CD4-positive, alpha-beta T cell (primary cell): ENCODE measurements around the gene GMNC. TPM values are rescaled to one million over a fixed set of nuclear protein-coding genes. Genes with fewer than 3 reads are reported as not detected.

Experiments used
- ATAC-seq: fragments of 200-7000 bp; cut with Tn5 transposase; one replicate; pipeline ENCODE4 v1.10.0; 2022; ENCODE audit warnings: mild to moderate bottlenecking; ENCODE audit not compliant: poor library complexity
- CTCF ChIA-PET: fragments of 350-600 bp; sonication (Branson Sonifier 250); formaldehyde crosslinking; loops from one replicate; lab custom pipeline; 2021; ENCODE audit warnings: antibody characterized with exemption, inconsistent platforms; lab: Charles Lee
- POLR2A ChIA-PET: fragments of 350-600 bp; sonication (Branson Sonifier 250); formaldehyde crosslinking; loops from one replicate; lab custom pipeline; 2021; ENCODE audit warnings: antibody characterized with exemption, inconsistent platforms; lab: Charles Lee
- DNase-seq, 14 experiments: peaks; one replicate each; pipeline ENCODE4 v3.0.0-alpha.2; 2013 to 2020; ENCODE audit warnings: mixed read lengths in 2 of 14
- H3K27ac ChIP-seq, 2 donors: one replicate each; pipeline versions ENCODE4 v1.5.1 to v1.7.0; 2013; ENCODE audit warnings: low read length in 2 of 2, low read depth in 1 of 2, mild to moderate bottlenecking in 1 of 2
- H3K27me3 ChIP-seq, 2 experiments: 1 replicate in 1 of 2; 2 replicates in 1 of 2; pipeline versions ENCODE4 v1.6.1 to v1.7.0; 2013; ENCODE audit warnings: low read length in 2 of 2, control low read depth in 1 of 2, mild to moderate bottlenecking in 1 of 2, moderate library complexity in 1 of 2; ENCODE audit not compliant: insufficient read depth in 2 of 2, control insufficient read depth in 1 of 2
- H3K36me3 ChIP-seq: one replicate; pipeline ENCODE4 v1.6.1; 2013; ENCODE audit warnings: low read length, control low read depth; ENCODE audit not compliant: insufficient read depth
- H3K4me1 ChIP-seq: one replicate; pipeline ENCODE4 v1.6.1; 2013; ENCODE audit warnings: low read length, control low read depth; ENCODE audit not compliant: insufficient read depth
- H3K4me3 ChIP-seq: one replicate; pipeline ENCODE4 v1.5.1; 2013; ENCODE audit warnings: mild to moderate bottlenecking, low read length, moderate library complexity
- H3K9me3 ChIP-seq, 2 experiments: 1 replicate in 1 of 2; 2 replicates in 1 of 2; pipeline versions ENCODE4 v1.6.1 to v1.7.0; 2013; ENCODE audit warnings: low read length in 2 of 2, mild to moderate bottlenecking in 2 of 2, control low read depth in 1 of 2, moderate library complexity in 1 of 2; ENCODE audit not compliant: control insufficient read depth in 1 of 2, insufficient read depth in 1 of 2
- H3K27ac Mint-ChIP-seq: one replicate; pipeline ENCODE4 v1.8.0; 2020; ENCODE audit warnings: mixed read lengths
- H3K27me3 Mint-ChIP-seq: one replicate; pipeline ENCODE4 v1.8.0; 2021; ENCODE audit warnings: mixed read lengths
- H3K36me3 Mint-ChIP-seq: one replicate; pipeline ENCODE4 v1.8.0; 2021; ENCODE audit warnings: low read depth, mixed read lengths
- H3K4me1 Mint-ChIP-seq: one replicate; pipeline ENCODE4 v1.8.0; 2021; ENCODE audit warnings: low read depth, mixed read lengths
- H3K4me3 Mint-ChIP-seq: one replicate; pipeline ENCODE4 v1.8.0; 2020; ENCODE audit warnings: mild to moderate bottlenecking, mixed read lengths
- H3K9me3 Mint-ChIP-seq: one replicate; pipeline ENCODE4 v1.8.0; 2020; ENCODE audit warnings: mixed read lengths
- CTCF ChIP-seq: fragments of 200-600 bp; IDR thresholded peaks from one replicate; pipeline ENCODE4 v1.8.0; 2022; ENCODE audit warnings: antibody characterized with exemption, mild to moderate bottlenecking
- intact Hi-C, 2 experiments: fragments of 100-400 bp; cut with DNase I in 1 of 2; cut with micrococcal nuclease in 1 of 2; formaldehyde crosslinking; loops; one replicate each; pipeline versions ENCODE4 v1.15.1 to v1.9.0; 2023 to 2025; cut with DNase I, micrococcal nuclease
- total RNA-seq, 174 experiments: library from RNA in 2 of 174; stranded (reverse) in 2 of 174; gene quantifications; one replicate each; pipeline ENCODE4 v1.2.3 and lab custom pipeline; 2021 to 2026

Gene GMNC
- total RNA-seq, 2 experiments from 2014 or later = not detected

- Mint-ChIP-seq H3K4me3 (no peak overlapping the region), H3K9me3 (peaks cover 3% of the 10 kb centered on the region), H3K4me1 (no peaks in the 10 kb centered on the region), H3K27me3 (peaks cover 26% of the 10 kb centered on the region), H3K36me3 (no peaks in the 10 kb centered on the region), H3K27ac (no peak overlapping the region)
- Histone ChIP-seq H3K27me3 (no peaks in the 10 kb centered on the region), H3K36me3 (no peaks in the 10 kb centered on the region), H3K9me3 (no peaks in the 10 kb centered on the region), H3K27ac (no peak overlapping the region), H3K4me1 (no peaks in the 10 kb centered on the region), H3K4me3 (no peak overlapping the region)
- intact Hi-C loops = loop anchor here in 1 of 2 experiments (10.0 kb wide), 1 partner anchor 1558 kb away; no protein-coding TSS in a partner anchor
- ChIA-PET POLR2A (no interaction called here), CTCF (no interaction called here)
- ATAC-seq (no peak), DNase-seq (no peak)
- no peak for TF ChIP-seq CTCF
Measured at GRCh38 chr3:190886945-190887344, 24.5 kb upstream of the GMNC start.

GRCh38 chr3:190883973-190884832, 21.7 kb upstream of the GMNC start:
- ChIA-PET POLR2A (no interaction called here), CTCF (interaction anchor here (0.8 kb wide), 1 partner anchor 19 kb away, joined by 5 read pairs; no protein-coding TSS in a partner anchor)
- no peak overlapping the region for H3K27ac Mint-ChIP-seq
- DNase-seq (peak in 3 of 14 experiments; percentile 23 to 26 (median 24)), ATAC-seq (no peak)
- Histone ChIP-seq H3K27me3 (no peaks in the 10 kb centered on the region), H3K9me3 (no peaks in the 10 kb centered on the region), H3K36me3 (no peaks in the 10 kb centered on the region), H3K4me3 (no peak overlapping the region), H3K4me1 (no peaks in the 10 kb centered on the region), H3K27ac (no peak overlapping the region)
- TF ChIP-seq CTCF = peak; percentile 73
- H3K4me3 Mint-ChIP-seq = no peak overlapping the region
- intact Hi-C loops = loop anchor here in 1 of 2 experiments (10.0 kb wide), 1 partner anchor 1561 kb away; no protein-coding TSS in a partner anchor
- peaks cover 17% of the 10 kb centered on the region for H3K27me3 Mint-ChIP-seq
- H3K9me3 Mint-ChIP-seq = peaks cover 3% of the 10 kb centered on the region
- H3K36me3 Mint-ChIP-seq = no peaks in the 10 kb centered on the region
- H3K4me1 Mint-ChIP-seq = no peaks in the 10 kb centered on the region

GRCh38 chr3:190883141-190883540, 20.6 kb upstream of the GMNC start:
- Mint-ChIP-seq H3K27me3 (peaks cover 17% of the 10 kb centered on the region), H3K4me1 (no peaks in the 10 kb centered on the region), H3K9me3 (peaks cover 3% of the 10 kb centered on the region), H3K27ac (no peak overlapping the region), H3K4me3 (no peak overlapping the region), H3K36me3 (no peaks in the 10 kb centered on the region)
- ChIA-PET POLR2A (no interaction called here), CTCF (interaction anchor here (0.5 kb wide), 1 partner anchor 267 kb away, joined by 4 read pairs; no protein-coding TSS in a partner anchor)
- Histone ChIP-seq H3K9me3 (no peaks in the 10 kb centered on the region), H3K4me1 (no peaks in the 10 kb centered on the region), H3K27me3 (no peaks in the 10 kb centered on the region), H3K36me3 (no peaks in the 10 kb centered on the region), H3K27ac (no peak overlapping the region), H3K4me3 (no peak overlapping the region)
- DNase-seq (no peak), ATAC-seq (no peak)
- TF ChIP-seq CTCF = no peak
- intact Hi-C loops = loop anchor here in 1 of 2 experiments (10.0 kb wide), 1 partner anchor 1562 kb away; no protein-coding TSS in a partner anchor
